GM12878 (cell line): ENCODE results near the gene NSD2. TPM values are rescaled to one million over a fixed set of nuclear protein-coding genes. Genes with fewer than 3 reads are reported as not detected.
A peak's percentile ranks its signal among the peaks of the same experiment; 100 is the strongest.

ENCODE experiments used
- ATAC-seq: fragments of 200-7000 bp; cut with Tn5 transposase; 3 replicates; pipeline ENCODE4 v1.9.1; 2020; ENCODE audit warnings: mild to moderate bottlenecking, moderate library complexity
- BruUV-seq: library from RNA; stranded (reverse); fragments of 400-500 nt; replicated peaks from 2 replicates; lab custom pipeline; 2021; lab: Mats Ljungman, UMichigan
- CTCF ChIA-PET: fragments of 300-600 bp; sonication (Branson Sonifier 250); formaldehyde crosslinking; extraction: SDS; loops from one replicate; lab custom pipeline; 2021; ENCODE audit warnings: inconsistent platforms; lab: Yijun Ruan, JAX
- POLR2A ChIA-PET: fragments of 350-600 bp; formaldehyde crosslinking; extraction: SDS; loops from one replicate; lab custom pipeline; 2021; ENCODE audit warnings: inconsistent platforms; lab: Charles Lee
- RAD21 ChIA-PET: fragments of 300-600 bp; sonication (Branson Sonifier 250); formaldehyde crosslinking; loops from one replicate; lab custom pipeline; 2023; ENCODE audit warnings: antibody characterized with exemption; ENCODE audit not compliant: unreplicated experiment; lab: Charles Lee
- SMC1A ChIA-PET: fragments of 300-600 bp; sonication (Branson Sonifier 250); formaldehyde crosslinking; loops from one replicate; lab custom pipeline; 2023; ENCODE audit not compliant: unreplicated experiment, uncharacterized antibody; lab: Charles Lee
- DNase-seq: peaks from one replicate; pipeline ENCODE4 v3.0.0-alpha.2; 2011; ENCODE audit warnings: low read depth, low spot score
- FAIRE-seq: peaks from 3 replicates; lab custom pipeline; 2011; peaks lifted over from hg19 to GRCh38; lab: Jason Lieb, UNC
- H2AFZ ChIP-seq: 2 replicates; pipeline ENCODE4 v1.6.0; 2011; ENCODE audit warnings: low read depth, low read length, control low read depth; ENCODE audit not compliant: control insufficient read depth
- H3K27ac ChIP-seq: 2 replicates; pipeline ENCODE4 v1.5.1; 2011; ENCODE audit warnings: control low read depth; ENCODE audit not compliant: control insufficient read depth, insufficient read depth
- H3K27me3 ChIP-seq, 2 experiments: replicated peaks in 1 of 2; 2 replicates each; pipeline versions ENCODE4 v1.6.0 to v1.6.1; 2011; ENCODE audit warnings: low read length in 1 of 2; ENCODE audit not compliant: control insufficient read depth in 2 of 2, insufficient read depth in 2 of 2
- H3K36me3 ChIP-seq, 2 experiments: 2 replicates each; pipeline ENCODE4 v1.5.1; 2011; ENCODE audit warnings: low read length in 1 of 2; ENCODE audit not compliant: control insufficient read depth in 2 of 2, insufficient read depth in 2 of 2
- H3K4me1 ChIP-seq: 2 replicates; pipeline ENCODE4 v1.6.1; 2011; ENCODE audit warnings: mild to moderate bottlenecking, low read length, moderate library complexity, mixed read lengths; ENCODE audit not compliant: control insufficient read depth, insufficient read depth
- H3K4me2 ChIP-seq: 2 replicates; pipeline ENCODE4 v1.6.0; 2011; ENCODE audit warnings: control low read depth; ENCODE audit not compliant: control insufficient read depth, insufficient read depth
- H3K4me3 ChIP-seq: fragments of 200-600 bp; sonication (generic); 2 replicates; pipeline ENCODE4 v1.5.1; 2016
- H3K79me2 ChIP-seq: 2 replicates; pipeline ENCODE4 v1.6.0; 2011; ENCODE audit warnings: low read length; ENCODE audit not compliant: control insufficient read depth, insufficient read depth
- H3K9ac ChIP-seq: 2 replicates; pipeline ENCODE4 v1.8.0; 2011; ENCODE audit warnings: low read length, control low read depth, mixed read lengths; ENCODE audit not compliant: control insufficient read depth, insufficient read depth
- H3K9me3 ChIP-seq: replicated peaks from 3 replicates; pipeline ENCODE4 v1.5.1; 2011; ENCODE audit warnings: mild to moderate bottlenecking, low read length; ENCODE audit not compliant: control insufficient read depth, insufficient read depth
- H4K20me1 ChIP-seq: 2 replicates; pipeline ENCODE4 v1.6.0; 2011; ENCODE audit not compliant: control insufficient read depth, insufficient read depth
- POLR2A ChIP-seq: IDR thresholded peaks from 2 replicates; pipeline ENCODE4 v1.6.1; 2011; ENCODE audit warnings: low read depth, mild to moderate bottlenecking, low read length
- RUNX3 ChIP-seq: IDR thresholded peaks from 2 replicates; pipeline ENCODE4 v1.6.1; 2012; ENCODE audit warnings: low read length, inconsistent platforms
- ZNF622 ChIP-seq: fragments of 450-650 bp; IDR thresholded peaks from 2 replicates; pipeline ENCODE4 v1.6.1; 2017; ENCODE audit warnings: mild to moderate bottlenecking, inconsistent platforms
- WGBS: methylation state at CpG from one replicate; pipeline ENCODE4 v1.1.6; 2016; ENCODE audit warnings: low lambda C conversion rate; ENCODE audit not compliant: insufficient replicate concordance, insufficient coverage; ENCODE audit errors: missing lambda C conversion rate; 5-methylcytosine and 5-hydroxymethylcytosine counted together
- in situ Hi-C: fragments of 300-500 bp; cut with MboI; formaldehyde crosslinking; loops from 9 replicates; pipeline ENCODE4 v1.14.3; 2018; ENCODE audit warnings: mixed read lengths
- intact Hi-C: fragments of 100-400 bp; cut with micrococcal nuclease; formaldehyde crosslinking; loops from one replicate; pipeline ENCODE4 v1.14.2; 2022; ENCODE audit not compliant: unreplicated experiment
- polyA plus RNA-seq, 11 experiments: library from polyadenylated mRNA; depleted of rRNA in 4 of 11; unstranded in 6 of 11; stranded (reverse) in 5 of 11; fragments of >200 nt; fragmentation: Nextera tagmentation in 4 of 11; fragmentation: Illumina TruSeq in 1 of 11; extraction: Ambion mirVana in 4 of 11; extraction: Trizol in 1 of 11; gene quantifications; 1 replicate in 1 of 11; 2 replicates in 10 of 11; pipeline versions ENCODE4 v1.2.1 to v1.2.3, GENCODE V29; 2011 to 2016; ENCODE audit warnings: inconsistent platforms in 2 of 11, missing spikeins in 2 of 11, low read depth in 1 of 11
- total RNA-seq, 4 experiments: library from RNA; depleted of rRNA in 3 of 4; stranded (reverse); fragments of >200 nt in 3 of 4; fragmentation: Illumina TruSeq in 1 of 4; extraction: Trizol in 1 of 4; gene quantifications; 2 replicates each; pipeline versions ENCODE4 v1.2.1 to v1.2.3, GENCODE V29; 2013 to 2021
- TF ChIP-seq, protein P1 (sequence below): fragments of 450-650 bp; formaldehyde crosslinking; IDR thresholded peaks from 2 replicates; pipeline ENCODE4 v1.4.0; 2022; ENCODE audit warnings: mild to moderate bottlenecking, moderate library complexity
- TF ChIP-seq, protein P2 (sequence below): fragments of 450-650 bp; IDR thresholded peaks from 2 replicates; pipeline ENCODE4 v1.6.1; 2017; ENCODE audit warnings: mild to moderate bottlenecking

Gene NSD2
- total and polyA plus RNA-seq, 10 of the 15 experiments (the other 5 are each of a cell fraction or from before 2014, with no cell fraction given), result 8.6 to 139 (median 67.2) TPM

DNA sequence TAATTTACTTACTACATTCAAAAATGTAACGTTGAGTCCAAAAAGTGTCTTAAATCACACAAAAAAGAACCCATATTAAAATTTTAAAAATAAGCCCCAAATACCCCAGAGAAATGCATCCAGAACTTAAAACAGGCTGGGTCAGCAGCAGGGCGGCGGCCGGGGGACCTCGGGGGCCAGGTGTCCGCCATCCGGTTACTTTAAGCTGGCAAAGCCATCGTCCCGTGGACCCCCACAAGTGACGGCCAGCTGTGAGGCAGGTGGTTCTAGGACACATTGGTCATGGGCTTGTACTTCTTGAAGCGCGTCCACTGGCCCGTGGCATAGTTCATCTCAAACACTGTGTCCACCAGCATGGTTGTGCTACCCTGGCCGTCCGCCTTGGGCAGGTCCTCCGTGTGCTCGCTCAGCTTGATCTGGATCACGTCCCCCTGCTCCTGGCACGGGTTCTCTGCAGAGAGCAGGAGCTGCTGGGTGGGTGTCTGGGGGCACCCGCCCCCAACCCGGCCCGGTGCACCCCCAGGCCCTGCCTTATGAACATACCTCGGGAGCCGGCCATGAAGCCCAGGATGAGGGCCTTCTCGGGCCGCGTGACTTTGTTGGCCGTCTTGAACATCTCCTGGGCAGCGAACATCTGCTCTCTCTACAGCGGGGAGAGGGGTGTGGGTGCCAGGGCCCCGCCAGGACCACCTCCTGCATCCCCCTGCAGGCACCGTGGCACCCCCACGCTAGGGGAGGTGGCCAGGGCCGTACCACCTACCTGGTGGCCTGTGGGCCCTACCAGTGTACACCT lies 112.1 kb downstream of the NSD2 start:
- Histone ChIP-seq H3K27me3 (no peaks in the 10 kb centered on the region), H3K9me3 (no peaks in the 10 kb centered on the region), H3K9ac (no peak overlapping the region), H3K4me1 (no peaks in the 10 kb centered on the region), H3K36me3 (peaks cover 12 to 59% of the 10 kb centered on the region in 2 experiments; a peak in 3 of 4 replicates), H3K79me2 (no peaks in the 10 kb centered on the region), H2AFZ (no peak overlapping the region), H3K4me3 (no peak overlapping the region), H3K27ac (no peak overlapping the region), H4K20me1 (no peaks in the 10 kb centered on the region), H3K4me2 (no peak overlapping the region)
- TSS peak; percentile 48 for BruUV-seq
- 93% methylated on average over 34 of the region's 34 CpGs for WGBS
- RAD21 ChIA-PET, result no interaction called here
- SMC1A ChIA-PET, result no interaction called here
- DNase-seq, result no peak
- intact Hi-C loops, result no loop called here
- in situ Hi-C loops, result no loop called here
- CTCF ChIA-PET, result no interaction called here
- no peak for FAIRE-seq
- TF ChIP-seq RUNX3 (no peak), ZNF622 (no peak), POLR2A (peak; percentile 71)
- TF ChIP-seq, protein P1, sequence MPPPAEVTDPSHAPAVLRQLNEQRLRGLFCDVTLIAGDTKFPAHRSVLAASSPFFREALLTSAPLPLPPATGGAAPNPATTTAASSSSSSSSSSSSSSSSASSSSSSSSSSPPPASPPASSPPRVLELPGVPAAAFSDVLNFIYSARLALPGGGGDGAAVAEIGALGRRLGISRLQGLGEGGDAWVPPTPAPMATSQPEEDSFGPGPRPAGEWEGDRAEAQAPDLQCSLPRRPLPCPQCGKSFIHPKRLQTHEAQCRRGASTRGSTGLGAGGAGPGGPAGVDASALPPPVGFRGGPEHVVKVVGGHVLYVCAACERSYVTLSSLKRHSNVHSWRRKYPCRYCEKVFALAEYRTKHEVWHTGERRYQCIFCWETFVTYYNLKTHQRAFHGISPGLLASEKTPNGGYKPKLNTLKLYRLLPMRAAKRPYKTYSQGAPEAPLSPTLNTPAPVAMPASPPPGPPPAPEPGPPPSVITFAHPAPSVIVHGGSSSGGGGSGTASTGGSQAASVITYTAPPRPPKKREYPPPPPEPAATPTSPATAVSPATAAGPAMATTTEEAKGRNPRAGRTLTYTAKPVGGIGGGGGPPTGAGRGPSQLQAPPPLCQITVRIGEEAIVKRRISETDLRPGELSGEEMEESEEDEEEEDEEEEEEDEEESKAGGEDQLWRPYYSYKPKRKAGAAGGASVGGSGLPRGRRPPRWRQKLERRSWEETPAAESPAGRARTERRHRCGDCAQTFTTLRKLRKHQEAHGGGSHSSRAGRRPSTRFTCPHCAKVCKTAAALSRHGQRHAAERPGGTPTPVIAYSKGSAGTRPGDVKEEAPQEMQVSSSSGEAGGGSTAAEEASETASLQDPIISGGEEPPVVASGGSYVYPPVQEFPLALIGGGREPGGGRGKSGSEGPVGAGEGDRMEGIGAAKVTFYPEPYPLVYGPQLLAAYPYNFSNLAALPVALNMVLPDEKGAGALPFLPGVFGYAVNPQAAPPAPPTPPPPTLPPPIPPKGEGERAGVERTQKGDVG (CRISPR knock-in tag), result no peak
- TF ChIP-seq, protein P2, sequence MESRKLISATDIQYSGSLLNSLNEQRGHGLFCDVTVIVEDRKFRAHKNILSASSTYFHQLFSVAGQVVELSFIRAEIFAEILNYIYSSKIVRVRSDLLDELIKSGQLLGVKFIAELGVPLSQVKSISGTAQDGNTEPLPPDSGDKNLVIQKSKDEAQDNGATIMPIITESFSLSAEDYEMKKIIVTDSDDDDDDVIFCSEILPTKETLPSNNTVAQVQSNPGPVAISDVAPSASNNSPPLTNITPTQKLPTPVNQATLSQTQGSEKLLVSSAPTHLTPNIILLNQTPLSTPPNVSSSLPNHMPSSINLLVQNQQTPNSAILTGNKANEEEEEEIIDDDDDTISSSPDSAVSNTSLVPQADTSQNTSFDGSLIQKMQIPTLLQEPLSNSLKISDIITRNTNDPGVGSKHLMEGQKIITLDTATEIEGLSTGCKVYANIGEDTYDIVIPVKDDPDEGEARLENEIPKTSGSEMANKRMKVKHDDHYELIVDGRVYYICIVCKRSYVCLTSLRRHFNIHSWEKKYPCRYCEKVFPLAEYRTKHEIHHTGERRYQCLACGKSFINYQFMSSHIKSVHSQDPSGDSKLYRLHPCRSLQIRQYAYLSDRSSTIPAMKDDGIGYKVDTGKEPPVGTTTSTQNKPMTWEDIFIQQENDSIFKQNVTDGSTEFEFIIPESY, result no peak
- POLR2A ChIA-PET, result no interaction called here
- ATAC-seq, result peak; percentile 8; the same call in 2 of the 3 replicates
